GM23338 (cell line): ENCODE results near the gene VPREB3.

Experiments
- CTCF ChIP-seq, 2 experiments: fragments of 200-600 bp in 1 of 2; sonication (generic) in 1 of 2; conservative IDR thresholded peaks; 2 replicates each; pipeline versions ENCODE4 v1.5.1 to v1.6.1; 2016 to 2017; ENCODE audit warnings: antibody characterized with exemption in 2 of 2, low read depth in 2 of 2, mild to moderate bottlenecking in 2 of 2, moderate library complexity in 1 of 2
- EZH2 ChIP-seq: fragments of 200-600 bp; sonication (generic); IDR thresholded peaks from one replicate; pipeline ENCODE4 v1.8.0; 2017; ENCODE audit warnings: antibody characterized with exemption, mild to moderate bottlenecking, low read depth; ENCODE audit not compliant: unreplicated experiment
- POLR2AphosphoS5 ChIP-seq: IDR thresholded peaks from 2 replicates; pipeline ENCODE4 v1.6.1; 2016; ENCODE audit warnings: antibody characterized with exemption, low read depth

DNA sequence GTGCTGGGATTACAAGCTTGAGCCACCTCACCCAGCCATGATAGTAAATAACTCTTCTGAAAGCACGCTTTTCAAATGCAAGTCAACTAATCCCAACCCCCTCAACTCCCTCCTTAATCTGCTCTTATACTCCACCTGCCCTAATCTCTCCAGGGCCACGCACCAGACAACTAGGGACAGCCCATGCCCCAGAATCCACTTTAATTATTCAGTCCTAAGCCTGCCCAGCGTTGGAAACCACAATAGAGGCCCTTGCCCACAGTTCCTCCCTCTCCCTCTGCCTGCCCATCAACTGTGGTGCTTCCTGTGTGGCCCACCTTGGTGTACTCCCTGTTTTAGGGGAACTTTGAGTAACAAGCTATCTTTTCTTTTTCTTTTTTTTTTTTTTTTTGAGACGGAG, 2.7 kb upstream of the VPREB3 start:
- no peak for TF ChIP-seq EZH2
- no peak for TF ChIP-seq CTCF (conservative IDR thresholded peaks at IDR 0.05; ENCODE audit: low read depth in 2 of 2)
- no peak for TF ChIP-seq POLR2AphosphoS5
